HG02571 (cell line): ENCODE measurements around the gene YIF1A.
"Not testable (repeated sequence)": the region's sequence is repeated elsewhere in the genome, so short reads cannot be mapped to it uniquely, and the experiment has no call there.

Experiments
- ATAC-seq: cut with Tn5 transposase; IDR thresholded peaks from one replicate; pipeline ENCODE4 v1.9.1; 2021; ENCODE audit warnings: mild to moderate bottlenecking, moderate library complexity; ENCODE audit not compliant: unreplicated experiment

YIF1A gene

GRCh38 chr11:66311965-66312548 is 23.1 kb upstream of the YIF1A start:
- peak; percentile 66 for ATAC-seq

GRCh38 chr11:66311470-66311964 is 22.6 kb upstream of the YIF1A start:
- ATAC-seq: no peak

GRCh38 chr11:66310803-66311440 is 22.0 kb upstream of the YIF1A start:
- ATAC-seq: not testable (repeated sequence)

- ATAC-seq: no peak
Observed at GRCh38 chr11:66310324-66310723, 21.4 kb upstream of the YIF1A start.

GRCh38 chr11:66309475-66309874 is 20.5 kb upstream of the YIF1A start:
- ATAC-seq: no peak

- ATAC-seq: no peak
Observed at GRCh38 chr11:66302656-66303055, 13.7 kb upstream of the YIF1A start.

- ATAC-seq: no peak
Observed at GRCh38 chr11:66299186-66299585, 10.2 kb upstream of the YIF1A start.

GRCh38 chr11:66297610-66298009 is 8.7 kb upstream of the YIF1A start:
- ATAC-seq: no peak

GRCh38 chr11:66294626-66295620 is 6.0 kb upstream of the YIF1A start:
- no peak for ATAC-seq

- no peak for ATAC-seq
Observed at GRCh38 chr11:66293777-66294625, 5.1 kb upstream of the YIF1A start.

GRCh38 chr11:66293352-66293751 is 4.4 kb upstream of the YIF1A start:
- ATAC-seq: no peak

- no peak for ATAC-seq
Observed at GRCh38 chr11:66292543-66293332, 3.8 kb upstream of the YIF1A start.

- no peak for ATAC-seq
Observed at GRCh38 chr11:66291706-66292542, 3.0 kb upstream of the YIF1A start, which contains the start of gene TMEM151A. Gene TMEM151A, plus strand, starts transcription at chr11:66291894. Its CDS starts 120 bp downstream, at chr11:66292014.

GRCh38 chr11:66291303-66291705 is 2.4 kb upstream of the YIF1A start:
- ATAC-seq: no peak

- no peak for ATAC-seq
Observed at GRCh38 chr11:66290330-66290621, 1.3 kb upstream of the YIF1A start.

- peak; percentile 27 for ATAC-seq
Observed at GRCh38 chr11:66289548-66290329, 796 bp upstream of the YIF1A start.

- no peak for ATAC-seq
Observed at GRCh38 chr11:66287889-66288670, 863 bp downstream of the YIF1A start.
